ENCODE data around the gene CARS1. TPM values are rescaled to one million over a fixed set of nuclear protein-coding genes. Genes with fewer than 3 reads are reported as not detected.
"Not testable (repeated sequence)": the region's sequence is repeated elsewhere in the genome, so short reads cannot be mapped to it uniquely, and the experiment has no call there.

Gene CARS1
- total RNA-seq, 1 donor from 2014 or later, result 47.6 TPM

DNA sequence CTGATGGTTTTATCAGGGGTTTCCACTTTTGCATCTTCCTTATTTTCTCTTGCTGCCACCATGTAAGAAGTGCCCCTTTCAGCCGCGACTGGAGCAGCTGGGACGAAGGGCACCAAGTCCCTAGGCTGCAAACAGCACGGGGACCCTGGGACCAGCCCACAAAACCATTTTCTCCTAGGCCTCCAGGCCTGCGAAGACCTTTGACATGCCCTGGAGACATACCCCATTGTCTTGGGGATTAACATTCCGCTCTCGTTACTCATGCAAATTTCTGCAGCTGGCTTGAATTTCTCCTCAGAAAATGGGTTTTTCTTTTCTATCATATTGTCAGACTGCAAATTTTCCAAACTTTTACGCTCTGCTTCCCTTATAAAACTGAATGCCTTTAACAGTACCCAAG is 6.7 kb upstream of the CARS1 start:
- not testable (repeated sequence) for H3K4me1 Mint-ChIP-seq (ENCODE audit: unreplicated experiment); H3K27ac Mint-ChIP-seq (ENCODE audit: unreplicated experiment); H3K27me3 Mint-ChIP-seq (ENCODE audit: unreplicated experiment); H3K4me3 Mint-ChIP-seq (ENCODE audit: unreplicated experiment); H3K9me3 Mint-ChIP-seq (ENCODE audit: unreplicated experiment); DNase-seq (ENCODE audit: low spot score); H3K36me3 Mint-ChIP-seq (ENCODE audit: low read depth, unreplicated experiment)

GRCh38 chr11:3063432-3063831 is 6.2 kb upstream of the CARS1 start:
- not testable (repeated sequence) for H3K27me3 Mint-ChIP-seq (ENCODE audit: unreplicated experiment); H3K27ac Mint-ChIP-seq (ENCODE audit: unreplicated experiment); H3K4me1 Mint-ChIP-seq (ENCODE audit: unreplicated experiment); H3K9me3 Mint-ChIP-seq (ENCODE audit: unreplicated experiment); DNase-seq (ENCODE audit: low spot score); H3K4me3 Mint-ChIP-seq (ENCODE audit: unreplicated experiment); H3K36me3 Mint-ChIP-seq (ENCODE audit: low read depth, unreplicated experiment)

DNA sequence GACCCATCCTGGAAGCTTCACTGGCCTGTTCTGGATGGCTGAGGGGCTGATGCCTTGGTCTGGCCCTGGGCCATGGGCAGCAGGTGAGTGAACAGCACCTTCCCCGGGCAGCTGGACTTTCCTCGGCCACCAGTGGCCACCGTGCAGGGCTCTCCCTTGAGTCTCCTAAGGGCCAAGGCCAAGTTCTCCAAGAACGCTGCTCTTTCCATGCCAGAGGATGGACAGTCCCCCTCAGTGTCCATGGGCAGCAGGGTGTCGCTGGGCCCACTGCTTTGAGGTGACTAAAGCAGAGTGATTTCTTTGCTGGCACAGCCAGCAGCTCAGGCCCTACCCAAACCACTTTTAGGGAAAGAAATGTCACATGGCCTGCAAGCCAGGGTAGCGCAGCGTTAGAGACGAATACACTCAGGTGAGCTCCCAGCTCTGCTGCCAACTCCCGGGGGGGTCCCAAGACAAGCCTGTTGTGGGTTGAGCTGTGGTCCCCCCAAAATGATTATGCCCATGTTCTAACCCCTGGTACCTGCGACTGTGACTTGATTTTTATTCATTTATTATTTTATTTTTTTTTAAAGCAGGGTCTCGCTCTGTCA is 3.3 kb upstream of the CARS1 start:
- Mint-ChIP-seq H3K4me1 (ENCODE audit: unreplicated experiment) (no peaks in the 10 kb centered on the region), H3K9me3 (ENCODE audit: unreplicated experiment) (no peaks in the 10 kb centered on the region), H3K4me3 (ENCODE audit: unreplicated experiment) (no peak overlapping the region), H3K27me3 (ENCODE audit: unreplicated experiment) (peaks cover 5% of the 10 kb centered on the region), H3K27ac (ENCODE audit: unreplicated experiment) (no peak overlapping the region), H3K36me3 (ENCODE audit: low read depth, unreplicated experiment) (no peaks in the 10 kb centered on the region)
- no peak for DNase-seq (ENCODE audit: low spot score)
- TF ChIP-seq, protein P1, sequence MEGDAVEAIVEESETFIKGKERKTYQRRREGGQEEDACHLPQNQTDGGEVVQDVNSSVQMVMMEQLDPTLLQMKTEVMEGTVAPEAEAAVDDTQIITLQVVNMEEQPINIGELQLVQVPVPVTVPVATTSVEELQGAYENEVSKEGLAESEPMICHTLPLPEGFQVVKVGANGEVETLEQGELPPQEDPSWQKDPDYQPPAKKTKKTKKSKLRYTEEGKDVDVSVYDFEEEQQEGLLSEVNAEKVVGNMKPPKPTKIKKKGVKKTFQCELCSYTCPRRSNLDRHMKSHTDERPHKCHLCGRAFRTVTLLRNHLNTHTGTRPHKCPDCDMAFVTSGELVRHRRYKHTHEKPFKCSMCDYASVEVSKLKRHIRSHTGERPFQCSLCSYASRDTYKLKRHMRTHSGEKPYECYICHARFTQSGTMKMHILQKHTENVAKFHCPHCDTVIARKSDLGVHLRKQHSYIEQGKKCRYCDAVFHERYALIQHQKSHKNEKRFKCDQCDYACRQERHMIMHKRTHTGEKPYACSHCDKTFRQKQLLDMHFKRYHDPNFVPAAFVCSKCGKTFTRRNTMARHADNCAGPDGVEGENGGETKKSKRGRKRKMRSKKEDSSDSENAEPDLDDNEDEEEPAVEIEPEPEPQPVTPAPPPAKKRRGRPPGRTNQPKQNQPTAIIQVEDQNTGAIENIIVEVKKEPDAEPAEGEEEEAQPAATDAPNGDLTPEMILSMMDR (IDR thresholded peaks at IDR 0.05; ENCODE audit: unreplicated experiment), result no peak

GRCh38 chr11:3058753-3059664 is 1.8 kb upstream of the CARS1 start:
- TF ChIP-seq, protein P1 (IDR thresholded peaks at IDR 0.05; ENCODE audit: unreplicated experiment), result no peak
- DNase-seq (ENCODE audit: low spot score), result no peak
- Mint-ChIP-seq H3K4me3 (ENCODE audit: unreplicated experiment) (peak overlapping the region; percentile 59), H3K27ac (ENCODE audit: unreplicated experiment) (no peak overlapping the region), H3K4me1 (ENCODE audit: unreplicated experiment) (no peaks in the 10 kb centered on the region), H3K9me3 (ENCODE audit: unreplicated experiment) (no peaks in the 10 kb centered on the region), H3K27me3 (ENCODE audit: unreplicated experiment) (peaks cover 9% of the 10 kb centered on the region), H3K36me3 (ENCODE audit: low read depth, unreplicated experiment) (no peaks in the 10 kb centered on the region)

DNA sequence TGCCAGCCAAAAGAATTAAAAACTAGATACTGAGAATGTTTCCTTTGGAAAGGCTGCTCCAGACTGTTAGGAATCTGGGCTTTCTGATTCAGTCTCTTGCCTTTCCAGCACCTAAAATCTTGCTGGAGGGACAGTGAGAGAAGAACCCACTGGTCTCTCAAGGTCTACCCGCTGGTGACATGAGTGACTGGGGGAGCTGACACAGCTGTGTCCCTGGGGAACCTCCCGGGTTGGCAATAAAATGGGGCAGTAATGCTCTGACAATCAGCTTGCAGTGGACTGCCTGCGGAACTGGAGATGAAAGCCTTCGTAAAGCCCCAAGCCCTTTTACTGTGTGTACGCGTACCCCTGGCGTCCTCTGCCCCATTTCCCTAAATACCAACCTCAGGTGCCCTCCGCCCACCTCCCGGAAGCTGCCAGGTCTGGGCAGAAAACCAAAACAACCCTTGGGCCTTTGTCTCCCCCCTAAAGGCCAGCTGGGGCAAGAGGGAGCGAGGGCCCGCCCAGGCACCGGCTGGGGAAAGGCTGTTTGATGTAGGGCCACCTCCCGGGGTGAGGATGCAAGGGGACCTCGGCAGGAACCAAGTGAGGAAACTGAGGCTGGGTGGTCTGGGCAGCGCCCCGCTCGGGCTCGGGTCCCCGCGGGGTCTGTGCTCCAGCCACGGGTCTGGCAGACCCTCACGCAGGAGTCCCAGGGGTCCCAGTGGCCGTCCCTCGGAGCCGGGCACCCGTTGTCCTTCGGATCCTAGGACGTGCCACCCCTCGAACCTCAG is 741 bp downstream of the CARS1 start:
- no peaks in the 10 kb centered on the region for H3K4me1 Mint-ChIP-seq (ENCODE audit: unreplicated experiment)
- no peak for DNase-seq (ENCODE audit: low spot score)
- H3K27me3 Mint-ChIP-seq (ENCODE audit: unreplicated experiment), result peaks cover 9% of the 10 kb centered on the region
- peak overlapping the region; percentile 94 for H3K4me3 Mint-ChIP-seq (ENCODE audit: unreplicated experiment)
- TF ChIP-seq, protein P1 (IDR thresholded peaks at IDR 0.05; ENCODE audit: unreplicated experiment), result no peak
- H3K9me3 Mint-ChIP-seq (ENCODE audit: unreplicated experiment), result no peaks in the 10 kb centered on the region
- H3K27ac Mint-ChIP-seq (ENCODE audit: unreplicated experiment), result peak overlapping the region; percentile 80
- H3K36me3 Mint-ChIP-seq (ENCODE audit: low read depth, unreplicated experiment), result peaks cover 5% of the 10 kb centered on the region
